ENCODE data around the gene SPATA12. TPM values are rescaled to one million over a fixed set of nuclear protein-coding genes. Genes with fewer than 3 reads are reported as not detected.
"Not testable (repeated sequence)": the region's sequence is repeated elsewhere in the genome, so short reads cannot be mapped to it uniquely, and the experiment has no call there.

SPATA12 gene
- polyA plus RNA-seq, 1 donor = not detected

GRCh38 chr3:57080171-57080570 lies 19.7 kb downstream of the SPATA12 start:
- peaks cover 38% of the 10 kb centered on the region for H3K27me3 ChIP-seq (ENCODE audit: control insufficient read depth, insufficient read depth, low read length)
- H3K9me3 ChIP-seq (ENCODE audit: control insufficient read depth, low read depth, low read length) = no peaks in the 10 kb centered on the region
- H3K4me3 ChIP-seq (ENCODE audit: low read length) = no peak overlapping the region
- no peaks in the 10 kb centered on the region for H3K36me3 ChIP-seq (ENCODE audit: control insufficient read depth, insufficient read depth, low read length)
- no CpG with 5 or more reads among the region's 4 CpGs for WGBS (ENCODE audit: insufficient coverage, low lambda C conversion rate)
- no peak overlapping the region for H3K27ac ChIP-seq (ENCODE audit: low read length)
- H3K4me1 ChIP-seq (ENCODE audit: control insufficient read depth, insufficient read depth, low read length) = peaks cover 6% of the 10 kb centered on the region
- DNase-seq = no peak

GRCh38 chr3:57081173-57081572 lies 20.7 kb downstream of the SPATA12 start:
- no peaks in the 10 kb centered on the region for H3K36me3 ChIP-seq (ENCODE audit: control insufficient read depth, insufficient read depth, low read length)

DNA sequence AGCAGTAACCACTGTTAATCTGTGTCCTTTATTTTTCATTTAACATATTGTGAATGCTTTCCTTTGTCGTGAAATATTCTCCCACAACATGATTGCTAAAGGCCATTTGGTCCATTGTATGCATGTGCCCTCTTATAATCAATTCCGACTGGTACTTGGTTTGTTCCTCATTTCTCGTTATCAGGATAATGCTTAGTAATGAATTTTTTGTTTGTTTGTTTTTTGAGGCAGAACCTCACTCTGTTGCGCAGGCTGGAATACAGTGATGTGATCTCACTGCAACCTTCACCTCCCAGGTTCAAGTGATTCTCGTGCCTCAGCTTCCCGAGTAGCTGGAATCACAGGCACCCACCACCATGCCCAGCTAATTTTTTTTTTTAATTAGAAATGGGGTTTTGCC lies 22.0 kb downstream of the SPATA12 start:
- no peaks in the 10 kb centered on the region for H3K36me3 ChIP-seq (ENCODE audit: control insufficient read depth, insufficient read depth, low read length)
- DNase-seq = no peak
- no peak overlapping the region for H3K4me3 ChIP-seq (ENCODE audit: low read length)
- 100% methylated on average over 1 of the region's 6 CpGs for WGBS (ENCODE audit: insufficient coverage, low lambda C conversion rate)
- no peaks in the 10 kb centered on the region for H3K9me3 ChIP-seq (ENCODE audit: control insufficient read depth, low read depth, low read length)
- H3K27ac ChIP-seq (ENCODE audit: low read length) = no peak overlapping the region
- H3K27me3 ChIP-seq (ENCODE audit: control insufficient read depth, insufficient read depth, low read length) = peaks cover 33% of the 10 kb centered on the region
- peaks cover 6% of the 10 kb centered on the region for H3K4me1 ChIP-seq (ENCODE audit: control insufficient read depth, insufficient read depth, low read length)

More at GRCh38 chr3:57081173-57081572, 20.7 kb downstream of the SPATA12 start:
- DNase-seq = no peak
- WGBS (ENCODE audit: insufficient coverage, low lambda C conversion rate) = no CpG with 5 or more reads among the region's 3 CpGs
- no peaks in the 10 kb centered on the region for H3K9me3 ChIP-seq (ENCODE audit: control insufficient read depth, low read depth, low read length)
- no peak overlapping the region for H3K4me3 ChIP-seq (ENCODE audit: low read length)
- peaks cover 35% of the 10 kb centered on the region for H3K27me3 ChIP-seq (ENCODE audit: control insufficient read depth, insufficient read depth, low read length)
- no peak overlapping the region for H3K27ac ChIP-seq (ENCODE audit: low read length)
- H3K4me1 ChIP-seq (ENCODE audit: control insufficient read depth, insufficient read depth, low read length) = peaks cover 6% of the 10 kb centered on the region

- not testable (repeated sequence) for H3K9me3 ChIP-seq (ENCODE audit: control insufficient read depth, low read depth, low read length); DNase-seq; H3K4me3 ChIP-seq (ENCODE audit: low read length); H3K27ac ChIP-seq (ENCODE audit: low read length); H3K36me3 ChIP-seq (ENCODE audit: control insufficient read depth, insufficient read depth, low read length); H3K4me1 ChIP-seq (ENCODE audit: control insufficient read depth, insufficient read depth, low read length)
- H3K27me3 ChIP-seq (ENCODE audit: control insufficient read depth, insufficient read depth, low read length) = peaks cover 24% of the 10 kb centered on the region
- no CpG with 5 or more reads among the region's 16 CpGs for WGBS (ENCODE audit: insufficient coverage, low lambda C conversion rate)
These were observed 23.0 kb downstream of the SPATA12 start for GRCh38 chr3:57083266-57083995.

DNA sequence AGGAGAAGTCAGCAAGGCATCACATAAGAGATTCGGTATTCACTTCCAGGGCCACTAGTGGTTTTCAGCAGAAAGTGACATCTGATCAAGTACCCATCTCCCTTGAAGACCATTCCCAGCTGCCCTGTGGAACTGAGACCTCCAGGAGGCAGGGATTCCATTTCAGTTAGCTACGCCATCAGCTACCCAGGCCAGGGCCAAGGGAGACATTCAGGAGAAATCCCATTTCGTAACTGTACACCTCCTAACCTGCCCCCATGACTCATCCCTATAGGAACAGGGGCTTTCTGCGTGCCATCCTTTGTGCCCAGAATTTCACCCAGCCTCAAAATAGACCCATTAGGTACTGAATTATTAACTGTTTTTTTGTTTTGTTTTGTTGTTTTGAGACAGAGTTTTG lies 24.7 kb downstream of the SPATA12 start:
- no peak overlapping the region for H3K27ac ChIP-seq (ENCODE audit: low read length)
- peaks cover 9% of the 10 kb centered on the region for H3K27me3 ChIP-seq (ENCODE audit: control insufficient read depth, insufficient read depth, low read length)
- H3K36me3 ChIP-seq (ENCODE audit: control insufficient read depth, insufficient read depth, low read length) = no peaks in the 10 kb centered on the region
- no peaks in the 10 kb centered on the region for H3K9me3 ChIP-seq (ENCODE audit: control insufficient read depth, low read depth, low read length)
- H3K4me1 ChIP-seq (ENCODE audit: control insufficient read depth, insufficient read depth, low read length) = no peaks in the 10 kb centered on the region
- DNase-seq = no peak
- H3K4me3 ChIP-seq (ENCODE audit: low read length) = no peak overlapping the region
- WGBS (ENCODE audit: insufficient coverage, low lambda C conversion rate) = no CpG with 5 or more reads among the region's 4 CpGs

DNA sequence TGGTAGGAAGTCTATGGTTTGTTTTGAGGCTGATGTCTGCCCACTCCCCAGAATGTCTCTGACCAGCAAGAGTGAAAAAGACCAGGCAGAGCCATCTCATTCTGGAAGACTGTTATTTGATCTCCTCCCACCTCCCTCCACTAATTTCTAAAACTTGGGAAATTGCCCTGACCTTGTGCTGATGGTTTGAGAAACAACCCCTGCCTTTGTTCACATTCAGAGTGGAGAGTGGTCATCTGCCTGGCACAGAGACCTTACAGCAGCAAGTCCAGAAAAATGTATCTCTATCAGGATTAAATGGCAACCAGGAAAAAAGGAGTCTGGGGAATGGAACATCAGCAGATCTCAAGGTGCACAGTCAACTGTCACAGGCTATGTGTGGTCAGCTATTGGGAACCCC lies 25.7 kb downstream of the SPATA12 start:
- Histone ChIP-seq H3K4me3 (ENCODE audit: low read length) (no peak overlapping the region), H3K27me3 (ENCODE audit: control insufficient read depth, insufficient read depth, low read length) (peaks cover 2% of the 10 kb centered on the region), H3K4me1 (ENCODE audit: control insufficient read depth, insufficient read depth, low read length) (no peaks in the 10 kb centered on the region), H3K9me3 (ENCODE audit: control insufficient read depth, low read depth, low read length) (no peaks in the 10 kb centered on the region), H3K36me3 (ENCODE audit: control insufficient read depth, insufficient read depth, low read length) (no peaks in the 10 kb centered on the region), H3K27ac (ENCODE audit: low read length) (no peak overlapping the region)
- no peak for DNase-seq

DNA sequence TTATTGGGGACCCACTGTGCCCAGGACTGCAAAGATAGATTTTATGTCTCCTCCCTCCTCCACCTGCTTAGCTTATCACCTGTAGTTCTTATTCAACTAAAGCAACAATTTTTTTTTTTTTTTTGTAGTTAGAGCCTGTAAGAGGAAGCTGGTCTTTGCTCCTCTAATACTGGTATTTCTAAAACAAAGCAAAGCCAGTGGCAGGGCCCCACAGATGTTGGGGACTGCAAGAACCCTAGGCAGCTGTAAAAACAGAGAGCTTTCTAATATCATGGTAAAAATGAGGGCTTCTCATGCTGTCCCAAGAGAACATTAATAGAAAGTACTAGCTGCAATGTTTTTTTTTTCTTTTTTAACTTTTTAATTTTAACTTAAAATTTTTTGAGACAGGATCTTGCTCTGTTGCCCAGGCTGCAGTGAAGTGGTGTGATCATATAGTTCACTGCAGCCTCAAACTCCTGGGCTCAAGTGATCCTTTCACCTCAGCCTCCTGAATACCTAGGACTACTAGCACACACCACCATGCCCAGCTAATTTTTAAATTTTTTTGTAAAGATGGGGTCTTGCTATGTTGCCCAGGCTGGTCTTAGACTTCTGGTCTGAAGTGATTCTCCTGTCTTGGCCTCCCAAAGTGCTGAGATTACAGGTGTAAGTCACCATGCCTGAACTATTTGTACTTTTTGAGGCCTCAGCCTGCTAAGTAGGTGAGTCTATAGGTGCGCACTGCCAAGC lies 27.1 kb downstream of the SPATA12 start:
- Histone ChIP-seq H3K4me3 (ENCODE audit: low read length) (no peak overlapping the region), H3K27me3 (ENCODE audit: control insufficient read depth, insufficient read depth, low read length) (no peaks in the 10 kb centered on the region), H3K4me1 (ENCODE audit: control insufficient read depth, insufficient read depth, low read length) (no peaks in the 10 kb centered on the region), H3K27ac (ENCODE audit: low read length) (no peak overlapping the region), H3K36me3 (ENCODE audit: control insufficient read depth, insufficient read depth, low read length) (no peaks in the 10 kb centered on the region), H3K9me3 (ENCODE audit: control insufficient read depth, low read depth, low read length) (no peaks in the 10 kb centered on the region)
- no CpG with 5 or more reads among the region's 1 CpG for WGBS (ENCODE audit: insufficient coverage, low lambda C conversion rate)
- no peak for DNase-seq

DNA sequence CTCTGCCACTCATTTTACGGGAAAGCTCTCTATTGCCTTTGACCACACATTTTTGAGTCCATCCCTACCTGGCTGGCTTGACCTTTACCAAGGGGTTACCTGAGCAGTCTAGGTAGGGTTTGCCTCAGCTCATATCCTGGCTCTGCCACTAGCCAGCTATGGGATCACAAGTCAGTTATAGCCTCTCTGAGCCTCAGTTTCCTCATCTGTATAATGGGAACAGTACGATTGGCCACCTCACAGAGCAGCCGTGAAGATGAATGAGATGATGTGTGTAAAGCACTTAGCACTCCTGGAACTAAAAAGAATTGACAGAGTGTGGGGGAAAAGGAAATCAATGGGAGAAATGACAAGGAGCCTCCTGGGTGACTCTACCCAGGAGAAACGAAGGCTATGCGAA lies 28.0 kb downstream of the SPATA12 start:
- Histone ChIP-seq H3K27me3 (ENCODE audit: control insufficient read depth, insufficient read depth, low read length) (no peaks in the 10 kb centered on the region), H3K4me1 (ENCODE audit: control insufficient read depth, insufficient read depth, low read length) (no peaks in the 10 kb centered on the region), H3K27ac (ENCODE audit: low read length) (no peak overlapping the region), H3K36me3 (ENCODE audit: control insufficient read depth, insufficient read depth, low read length) (no peaks in the 10 kb centered on the region), H3K9me3 (ENCODE audit: control insufficient read depth, low read depth, low read length) (no peaks in the 10 kb centered on the region), H3K4me3 (ENCODE audit: low read length) (no peak overlapping the region)
- DNase-seq = no peak
- no CpG with 5 or more reads among the region's 5 CpGs for WGBS (ENCODE audit: insufficient coverage, low lambda C conversion rate)

DNA sequence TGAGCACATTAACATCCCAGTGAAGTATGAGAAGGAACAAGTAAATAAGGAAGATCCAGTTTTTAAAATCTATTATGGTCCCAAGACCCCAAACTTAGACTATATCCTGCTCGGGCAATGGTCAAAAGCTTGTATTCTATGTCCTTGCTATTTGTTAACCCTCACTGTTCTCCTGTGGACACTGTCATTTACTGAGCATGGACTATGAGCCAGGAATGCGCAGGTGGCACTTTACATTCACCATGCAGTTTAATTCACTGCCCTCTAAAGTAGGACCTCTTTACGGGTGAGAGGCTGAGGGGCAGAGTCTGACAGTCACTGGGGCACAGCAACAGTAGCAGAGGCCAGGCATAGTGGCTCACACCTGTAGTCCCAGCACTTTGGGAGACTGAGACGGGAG lies 28.6 kb downstream of the SPATA12 start:
- Histone ChIP-seq H3K4me3 (ENCODE audit: low read length) (no peak overlapping the region), H3K27ac (ENCODE audit: low read length) (no peak overlapping the region), H3K9me3 (ENCODE audit: control insufficient read depth, low read depth, low read length) (no peaks in the 10 kb centered on the region), H3K36me3 (ENCODE audit: control insufficient read depth, insufficient read depth, low read length) (no peaks in the 10 kb centered on the region), H3K27me3 (ENCODE audit: control insufficient read depth, insufficient read depth, low read length) (no peaks in the 10 kb centered on the region), H3K4me1 (ENCODE audit: control insufficient read depth, insufficient read depth, low read length) (no peaks in the 10 kb centered on the region)
- no CpG with 5 or more reads among the region's 4 CpGs for WGBS (ENCODE audit: insufficient coverage, low lambda C conversion rate)
- DNase-seq = no peak

DNA sequence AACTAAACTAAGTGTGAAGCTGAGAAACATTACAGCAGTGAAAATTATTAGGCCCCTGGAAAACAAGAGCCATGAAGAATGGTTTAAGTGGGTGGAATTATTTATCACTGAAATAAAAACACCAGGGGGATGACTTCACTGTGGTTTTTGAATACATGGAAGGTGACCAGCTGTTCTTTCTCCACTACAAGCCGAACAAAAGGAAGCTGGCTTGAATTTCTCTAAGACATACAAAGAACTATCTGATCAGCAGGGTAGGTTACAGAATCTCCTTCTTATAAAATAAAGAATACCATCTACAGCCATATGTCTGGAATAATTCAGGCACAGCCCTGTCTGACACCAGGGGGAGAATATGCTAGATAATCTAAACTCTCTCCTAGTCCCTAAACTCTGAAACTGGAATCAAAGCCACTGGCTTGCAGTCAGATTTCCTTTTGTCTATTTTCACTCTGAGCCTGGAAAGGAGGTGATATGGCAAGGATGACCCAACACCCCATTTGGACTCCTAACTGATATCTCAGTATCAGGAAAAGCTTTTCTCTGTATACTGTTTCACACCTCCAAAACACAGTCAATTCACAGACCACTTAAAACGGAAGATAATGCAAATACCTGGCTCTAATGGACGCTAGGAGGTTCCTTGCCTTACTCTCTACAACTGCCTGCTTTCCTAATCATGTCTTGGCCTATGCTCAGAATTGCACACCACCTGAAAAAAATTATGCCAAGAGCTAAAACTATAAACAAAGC lies 31.2 kb downstream of the SPATA12 start:
- no peak overlapping the region for H3K27ac ChIP-seq (ENCODE audit: low read length)
- H3K36me3 ChIP-seq (ENCODE audit: control insufficient read depth, insufficient read depth, low read length) = no peaks in the 10 kb centered on the region
- H3K9me3 ChIP-seq (ENCODE audit: control insufficient read depth, low read depth, low read length) = no peaks in the 10 kb centered on the region
- DNase-seq = no peak
- no peaks in the 10 kb centered on the region for H3K27me3 ChIP-seq (ENCODE audit: control insufficient read depth, insufficient read depth, low read length)
- H3K4me3 ChIP-seq (ENCODE audit: low read length) = no peak overlapping the region
- H3K4me1 ChIP-seq (ENCODE audit: control insufficient read depth, insufficient read depth, low read length) = no peaks in the 10 kb centered on the region
- WGBS (ENCODE audit: insufficient coverage, low lambda C conversion rate) = no CpG with 5 or more reads among the region's 3 CpGs
